GM19193 (cell line): Measurements from ENCODE around the gene DSG3.

Experiments
- POLR2A ChIP-seq: IDR thresholded peaks from 4 replicates; pipeline ENCODE4 v1.6.1; 2011; ENCODE audit not compliant: insufficient read depth, insufficient read length; ENCODE audit errors: extremely low read depth

The DSG3 gene

GRCh38 chr18:31513189-31513935, 65.8 kb downstream of the DSG3 start:
- no peak for TF ChIP-seq POLR2A

GRCh38 chr18:31516437-31516836, 68.9 kb downstream of the DSG3 start:
- TF ChIP-seq POLR2A = no peak

GRCh38 chr18:31526374-31526773, 78.8 kb downstream of the DSG3 start:
- TF ChIP-seq POLR2A = no peak
